ENCODE data around the gene ZNF436.
A peak's percentile ranks its signal among the peaks of the same experiment; 100 is the strongest.

The ZNF436 gene

DNA sequence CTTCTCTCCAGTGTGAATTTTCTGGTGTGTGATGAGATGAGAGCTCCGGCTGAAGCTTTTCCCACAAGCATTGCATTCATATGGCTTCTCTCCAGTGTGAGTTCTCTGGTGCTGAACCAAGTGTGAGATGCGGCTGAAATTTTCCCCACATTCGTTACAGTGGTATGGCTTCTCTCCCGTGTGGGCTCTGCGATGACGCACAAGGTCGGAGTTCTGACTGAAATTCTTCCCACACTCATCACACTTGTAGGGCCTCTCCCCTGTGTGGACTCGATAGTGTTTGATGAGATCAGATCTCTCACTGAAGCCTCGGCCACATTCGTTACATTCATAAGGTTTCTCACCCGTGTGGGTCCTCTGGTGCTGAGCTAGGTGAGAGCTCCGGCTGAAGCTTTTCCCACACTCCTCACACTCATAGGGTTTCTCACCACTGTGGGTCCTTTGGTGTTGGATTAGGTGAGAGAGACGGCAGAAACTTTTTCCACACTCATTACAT, 7.4 kb downstream of the ZNF436 start:
- no peak overlapping the region for H3K27ac Mint-ChIP-seq
- DNase-seq, result peak; percentile 6
- peaks cover 82% of the 10 kb centered on the region for H3K36me3 Mint-ChIP-seq (ENCODE audit: low read depth)
- ATAC-seq, result no peak
- no peak overlapping the region for H3K4me3 Mint-ChIP-seq
- H3K9me3 Mint-ChIP-seq, result peaks cover 48% of the 10 kb centered on the region
- no peaks in the 10 kb centered on the region for H3K27me3 Mint-ChIP-seq
- peaks cover 12% of the 10 kb centered on the region for H3K4me1 Mint-ChIP-seq

DNA sequence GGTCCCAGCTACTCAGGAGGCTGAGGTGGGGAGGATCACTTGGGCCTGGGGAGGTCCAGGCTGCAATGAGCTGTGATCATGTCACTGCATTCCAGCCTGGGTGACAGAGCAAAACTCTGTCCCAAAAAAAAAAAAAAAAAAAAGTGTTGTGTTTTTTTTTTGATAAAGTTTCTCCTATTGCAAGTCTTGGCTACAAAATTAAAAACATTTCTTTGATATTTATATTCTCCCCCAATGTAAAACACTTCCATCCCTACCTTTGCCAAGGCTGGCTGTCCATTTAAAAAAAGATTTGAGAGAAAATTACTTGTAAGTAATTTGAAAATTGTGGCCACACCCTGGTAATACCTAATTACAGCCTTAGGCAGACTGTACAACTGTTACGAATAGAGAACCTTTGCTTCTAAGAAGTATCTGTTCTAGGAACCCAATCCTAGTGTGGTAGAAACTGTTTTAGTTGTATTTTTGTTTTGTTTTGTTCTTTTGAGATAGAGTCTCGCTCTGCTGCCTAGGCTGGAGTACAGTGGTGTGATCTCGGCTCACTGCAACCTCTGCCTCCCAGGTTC, 11.2 kb downstream of the ZNF436 start:
- no peak for DNase-seq
- Mint-ChIP-seq H3K27ac (no peak overlapping the region), H3K27me3 (no peaks in the 10 kb centered on the region), H3K4me1 (peaks cover 5% of the 10 kb centered on the region), H3K36me3 (ENCODE audit: low read depth) (peaks cover 50% of the 10 kb centered on the region), H3K4me3 (no peak overlapping the region), H3K9me3 (peaks cover 39% of the 10 kb centered on the region)
- ATAC-seq, result no peak

DNA sequence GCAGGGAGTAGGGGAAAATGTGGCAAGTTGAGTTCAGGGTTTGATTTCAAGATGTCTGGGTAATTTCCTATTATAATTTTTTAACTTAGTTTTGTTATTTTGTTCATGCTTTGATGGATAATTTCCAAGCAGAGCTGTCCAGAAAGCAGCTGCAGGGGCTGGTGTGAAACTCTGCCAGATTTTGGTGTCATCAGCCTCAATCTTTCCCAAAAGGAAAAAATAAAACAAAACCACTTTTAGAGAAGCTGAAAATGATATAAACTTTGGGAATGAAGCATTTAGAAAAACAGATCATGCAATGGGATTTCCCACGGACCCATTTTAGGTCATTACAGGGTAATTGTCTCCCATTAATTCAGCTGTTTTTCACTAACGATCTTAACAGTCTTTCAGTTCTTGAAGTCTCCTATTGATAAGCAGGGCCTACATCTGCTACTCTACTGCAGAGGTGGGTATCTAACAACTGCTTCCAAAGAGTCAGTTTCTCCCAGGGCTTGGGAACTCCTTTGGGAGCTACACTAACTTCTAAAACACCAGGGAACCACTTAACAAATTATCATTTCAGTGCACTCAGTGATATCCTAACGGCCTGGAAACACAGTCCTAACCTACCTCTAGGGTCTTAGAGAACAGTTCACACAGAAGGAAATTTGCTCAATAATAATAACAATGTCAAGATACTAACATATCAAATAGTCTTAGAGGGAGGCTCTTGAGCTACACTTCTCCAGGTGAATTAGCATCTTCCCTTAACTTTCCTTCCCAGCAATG, 12.3 kb downstream of the ZNF436 start:
- no peak for ATAC-seq
- H3K9me3 Mint-ChIP-seq, result peaks cover 29% of the 10 kb centered on the region
- no peaks in the 10 kb centered on the region for H3K27me3 Mint-ChIP-seq

DNA sequence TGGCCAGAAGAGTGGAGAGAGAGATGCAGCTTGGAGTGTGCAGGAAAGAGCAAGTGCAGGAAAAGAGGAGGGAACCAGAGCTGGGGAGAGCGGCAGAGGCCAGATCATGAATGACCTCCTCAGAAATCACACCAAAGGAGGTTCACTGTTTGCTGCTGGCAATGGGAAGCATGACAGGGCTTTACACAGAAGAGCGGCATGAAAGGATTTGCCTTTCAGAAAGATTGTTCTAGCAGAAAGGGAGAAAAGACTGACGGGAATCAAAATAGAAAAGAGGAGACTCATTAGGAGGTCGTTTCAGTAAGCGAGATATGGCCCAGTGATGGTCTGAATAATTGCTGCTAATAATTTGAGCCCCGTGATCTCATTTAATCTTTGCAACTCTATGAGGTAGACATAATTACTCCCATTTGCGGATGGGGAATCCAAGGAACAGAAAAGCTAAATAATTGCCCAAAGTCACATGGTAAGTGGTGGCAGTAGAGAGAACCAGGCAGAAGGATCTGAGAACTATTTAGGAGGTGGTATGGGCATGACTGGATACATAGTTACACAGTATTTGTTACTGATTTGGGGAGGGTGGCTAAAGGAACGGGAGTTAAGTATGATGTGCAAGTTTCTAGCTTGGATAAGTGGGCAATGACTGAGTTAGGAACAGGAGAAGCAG, 13.0 kb downstream of the ZNF436 start:
- Mint-ChIP-seq H3K27ac (no peak overlapping the region), H3K4me3 (no peak overlapping the region), H3K36me3 (ENCODE audit: low read depth) (peaks cover 32% of the 10 kb centered on the region), H3K9me3 (peaks cover 24% of the 10 kb centered on the region), H3K27me3 (no peaks in the 10 kb centered on the region), H3K4me1 (peaks cover 5% of the 10 kb centered on the region)
- ATAC-seq, result no peak
- no peak for DNase-seq

More for the DNA sequence above, 12.3 kb downstream of the ZNF436 start:
- Mint-ChIP-seq H3K27ac (no peak overlapping the region), H3K4me3 (no peak overlapping the region), H3K4me1 (peaks cover 5% of the 10 kb centered on the region), H3K36me3 (ENCODE audit: low read depth) (peaks cover 39% of the 10 kb centered on the region)
- no peak for DNase-seq

DNA sequence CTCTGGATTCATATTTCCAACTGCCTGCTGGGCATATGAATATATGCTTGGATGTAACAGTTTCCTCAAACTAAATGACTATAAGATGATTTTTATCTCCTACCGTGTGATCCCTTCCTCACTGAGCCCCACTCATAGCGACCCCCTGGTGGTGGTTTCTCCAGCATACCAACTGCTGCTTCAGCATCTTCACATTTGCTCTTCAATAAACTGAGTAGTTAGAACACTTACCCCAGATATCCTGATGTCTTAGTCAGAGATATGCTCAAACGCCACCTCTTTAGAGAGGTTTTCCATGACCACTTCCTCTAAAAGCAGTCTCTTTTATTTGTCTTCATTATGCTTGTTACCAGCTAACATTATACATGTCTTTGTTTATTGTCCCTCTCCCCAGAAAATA, 15.4 kb downstream of the ZNF436 start:
- no peak overlapping the region for H3K4me3 Mint-ChIP-seq
- no peak for DNase-seq
- H3K4me1 Mint-ChIP-seq, result peaks cover 5% of the 10 kb centered on the region
- no peaks in the 10 kb centered on the region for H3K27me3 Mint-ChIP-seq
- H3K9me3 Mint-ChIP-seq, result peaks cover 4% of the 10 kb centered on the region
- peaks cover 9% of the 10 kb centered on the region for H3K36me3 Mint-ChIP-seq (ENCODE audit: low read depth)
- H3K27ac Mint-ChIP-seq, result no peak overlapping the region
- peak; percentile 43 for ATAC-seq

DNA sequence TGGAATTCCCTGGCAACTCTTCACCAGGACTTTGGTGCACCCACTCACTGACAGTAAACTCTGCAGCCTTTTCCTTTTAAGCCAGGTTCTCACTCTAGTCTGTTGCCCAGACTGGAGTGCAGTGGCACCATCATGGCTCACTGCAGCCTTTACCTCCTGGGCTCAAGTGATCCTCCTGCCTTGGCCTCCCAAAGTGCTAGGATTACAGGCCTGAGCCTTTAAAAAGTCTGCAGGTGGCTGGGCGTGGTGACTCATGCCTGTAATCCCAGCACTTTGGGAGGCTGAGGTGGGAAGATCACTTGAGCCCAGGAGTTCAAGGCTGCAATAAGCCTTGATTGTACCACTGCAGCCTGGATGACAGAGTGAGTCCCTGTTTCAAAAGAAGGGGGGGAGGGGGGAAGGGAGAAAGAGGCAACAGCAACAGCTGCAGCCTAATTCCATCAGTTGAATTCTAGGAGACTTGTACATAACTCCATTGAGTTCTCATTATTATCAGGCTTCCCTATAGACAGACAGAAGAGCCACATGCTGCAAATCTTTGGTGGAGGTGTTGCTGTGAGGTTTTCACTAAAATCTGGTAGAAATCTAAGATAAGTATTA, 17.4 kb downstream of the ZNF436 start:
- DNase-seq (no peak), ATAC-seq (no peak)
- H3K4me3 Mint-ChIP-seq, result no peak overlapping the region
- no peaks in the 10 kb centered on the region for H3K9me3 Mint-ChIP-seq
- no peaks in the 10 kb centered on the region for H3K27me3 Mint-ChIP-seq
- H3K36me3 Mint-ChIP-seq (ENCODE audit: low read depth), result no peaks in the 10 kb centered on the region
- H3K4me1 Mint-ChIP-seq, result peaks cover 5% of the 10 kb centered on the region
- no peak overlapping the region for H3K27ac Mint-ChIP-seq

DNA sequence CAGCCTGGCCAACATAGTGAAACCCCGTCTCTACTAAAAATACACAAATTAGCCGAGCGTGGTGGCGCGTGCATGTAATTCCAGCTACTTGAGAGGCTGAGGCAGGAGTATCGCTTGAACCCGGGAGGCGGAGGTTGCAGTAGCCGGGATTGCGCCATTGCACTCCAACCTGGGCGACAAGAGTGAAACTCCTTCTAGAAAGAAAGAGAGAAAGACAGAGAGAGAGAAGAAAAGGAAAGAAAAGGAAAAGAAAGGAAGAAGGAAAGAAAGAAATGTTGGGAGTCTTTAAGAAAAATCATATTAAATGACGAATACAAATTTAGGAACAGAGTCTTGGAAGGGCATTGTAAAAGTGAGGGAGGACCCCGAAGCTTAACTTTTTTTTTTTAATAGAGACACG, 23.7 kb downstream of the ZNF436 start:
- H3K36me3 Mint-ChIP-seq (ENCODE audit: low read depth), result peaks cover 20% of the 10 kb centered on the region
- ATAC-seq (no peak), DNase-seq (no peak)
- H3K4me3 Mint-ChIP-seq, result no peak overlapping the region
- H3K9me3 Mint-ChIP-seq, result no peaks in the 10 kb centered on the region
- no peaks in the 10 kb centered on the region for H3K27me3 Mint-ChIP-seq
- peaks cover 25% of the 10 kb centered on the region for H3K4me1 Mint-ChIP-seq
- no peak overlapping the region for H3K27ac Mint-ChIP-seq

DNA sequence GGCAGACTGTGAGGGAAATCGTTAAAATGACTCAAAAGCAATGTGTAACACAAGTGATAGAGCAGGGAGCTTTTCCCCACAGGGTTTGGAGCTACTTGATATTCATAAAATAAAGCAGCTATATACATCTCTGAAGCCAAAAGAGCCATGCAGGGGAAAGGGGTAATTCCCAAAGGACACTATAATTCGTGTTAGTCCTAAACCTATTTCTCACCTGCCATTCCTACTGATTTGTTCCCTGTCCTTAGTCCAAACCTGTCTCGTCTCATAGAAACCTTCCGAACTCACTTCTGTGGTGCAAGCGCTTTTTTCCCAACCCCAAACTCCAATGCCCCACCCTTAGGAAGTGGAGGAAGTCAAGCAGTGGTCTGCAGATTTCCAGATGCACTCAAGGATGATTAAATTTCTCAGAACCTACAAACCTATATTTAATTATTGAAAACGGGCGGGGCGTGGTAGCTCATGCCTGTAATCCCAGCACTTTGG, 24.6 kb downstream of the ZNF436 start:
- peaks cover 27% of the 10 kb centered on the region for H3K36me3 Mint-ChIP-seq (ENCODE audit: low read depth)
- ATAC-seq, result no peak
- no peaks in the 10 kb centered on the region for H3K9me3 Mint-ChIP-seq

DNA sequence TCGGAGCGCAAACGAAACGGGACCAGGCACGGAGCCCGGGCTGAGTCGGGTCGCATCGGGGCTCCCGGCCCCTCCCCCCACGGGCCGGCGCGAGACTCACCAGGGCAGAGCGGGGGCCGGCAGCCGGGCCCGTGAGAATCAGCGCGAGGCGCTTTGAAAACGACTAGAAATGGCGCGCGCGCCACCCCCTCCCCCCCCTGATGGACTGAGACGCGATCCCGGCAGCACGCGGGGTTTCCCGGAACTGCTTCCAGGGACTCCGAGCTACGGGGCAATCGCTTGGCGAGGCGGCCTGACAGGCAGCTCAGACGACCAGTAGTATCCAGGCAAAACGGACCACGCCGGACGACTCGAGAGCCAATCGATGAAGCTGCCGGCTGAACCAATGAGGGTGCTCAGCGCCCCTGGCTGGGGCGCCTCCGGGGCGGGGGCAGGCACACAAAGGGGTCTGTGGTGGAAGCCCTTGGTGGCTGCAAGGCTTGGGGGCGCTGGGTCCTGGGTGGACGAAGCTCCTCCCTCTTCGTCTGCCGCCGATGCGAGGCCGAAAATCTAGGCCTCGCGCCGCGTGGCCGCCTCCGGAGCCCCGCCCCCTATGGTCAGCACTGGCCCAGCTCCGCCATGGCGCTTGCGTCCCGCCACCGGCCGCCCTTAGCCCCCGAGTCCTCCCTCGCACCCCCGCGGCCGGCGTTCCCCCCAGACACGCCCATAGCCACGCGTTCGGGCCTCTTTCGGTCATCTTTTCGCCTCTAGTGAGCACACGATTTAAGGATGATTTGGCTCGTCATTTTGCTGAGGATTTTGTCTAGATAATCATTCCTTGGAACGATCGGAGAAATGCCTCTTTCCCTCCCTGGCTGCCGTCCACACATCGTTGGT, 25.3 kb downstream of the ZNF436 start, which contains the start of gene HNRNPR:
Gene HNRNPR (minus strand): TSS at position 174 of the 876 bp plus-strand sequence. CDS start 3,276 bp downstream, outside the sequence.
- H3K27ac Mint-ChIP-seq, result peak within 1 kb of the TSS; percentile 95
- H3K27me3 Mint-ChIP-seq, result no peaks in the 10 kb centered on the region
- peak; percentile 100 for DNase-seq
- peaks cover 40% of the 10 kb centered on the region for H3K4me1 Mint-ChIP-seq
- H3K4me3 Mint-ChIP-seq, result peak within 1 kb of the TSS; percentile 87
- peaks cover 33% of the 10 kb centered on the region for H3K36me3 Mint-ChIP-seq (ENCODE audit: low read depth)
- peak; percentile 97 for ATAC-seq
- H3K9me3 Mint-ChIP-seq, result no peaks in the 10 kb centered on the region

More for the DNA sequence above, 24.6 kb downstream of the ZNF436 start:
- Mint-ChIP-seq H3K27me3 (no peaks in the 10 kb centered on the region), H3K4me3 (peak overlapping the region; percentile 84), H3K4me1 (peaks cover 33% of the 10 kb centered on the region), H3K27ac (peak overlapping the region; percentile 94)
- no peak for DNase-seq

DNA sequence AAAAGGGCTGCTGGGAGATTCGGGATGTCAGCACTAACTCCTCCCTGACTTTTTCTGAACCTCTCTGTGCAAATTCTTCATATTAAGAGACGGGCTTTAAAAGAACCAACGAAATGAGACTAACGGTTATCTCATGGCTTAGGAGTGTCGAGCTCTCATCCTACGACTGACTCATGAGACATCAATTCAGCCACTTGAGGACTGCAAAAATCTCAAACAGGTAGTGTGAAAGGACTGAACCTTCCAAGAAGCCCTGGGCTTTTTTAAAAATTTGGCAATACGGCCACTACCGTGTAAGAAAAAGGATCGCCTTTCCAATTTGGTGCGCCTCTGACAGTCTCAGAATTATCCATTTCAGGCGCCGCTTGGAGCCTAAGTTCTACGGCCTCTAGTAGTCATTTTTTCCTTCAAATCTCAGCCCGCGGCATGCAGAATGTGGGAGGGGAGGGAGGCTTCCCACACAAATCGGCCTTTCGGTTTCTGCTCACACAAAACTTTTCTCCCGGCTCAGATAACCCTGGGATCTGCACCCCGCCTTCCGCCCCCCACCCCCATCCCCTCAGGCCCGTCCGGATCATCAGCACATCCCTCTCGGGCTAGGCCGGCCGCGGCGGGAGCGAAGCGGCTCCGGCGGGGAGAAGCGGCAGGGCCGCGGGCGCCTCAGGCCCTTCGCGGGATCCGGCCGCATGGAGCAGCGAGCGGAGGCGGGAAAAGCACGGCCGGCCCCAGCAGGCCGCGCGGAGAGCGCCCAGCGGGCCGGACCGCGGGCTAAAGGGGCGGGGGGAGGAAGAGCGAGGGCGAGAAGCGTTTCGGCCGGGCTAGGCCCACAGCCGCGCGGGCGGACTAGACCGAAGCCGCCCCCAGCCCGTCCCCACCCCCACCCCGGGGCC, 26.2 kb downstream of the ZNF436 start:
- Mint-ChIP-seq H3K9me3 (no peaks in the 10 kb centered on the region), H3K27ac (peak overlapping the region; percentile 95), H3K27me3 (no peaks in the 10 kb centered on the region), H3K36me3 (ENCODE audit: low read depth) (peaks cover 36% of the 10 kb centered on the region), H3K4me3 (peak overlapping the region; percentile 87), H3K4me1 (peaks cover 48% of the 10 kb centered on the region)
- peak; percentile 60 for DNase-seq
- peak; percentile 13 for ATAC-seq

DNA sequence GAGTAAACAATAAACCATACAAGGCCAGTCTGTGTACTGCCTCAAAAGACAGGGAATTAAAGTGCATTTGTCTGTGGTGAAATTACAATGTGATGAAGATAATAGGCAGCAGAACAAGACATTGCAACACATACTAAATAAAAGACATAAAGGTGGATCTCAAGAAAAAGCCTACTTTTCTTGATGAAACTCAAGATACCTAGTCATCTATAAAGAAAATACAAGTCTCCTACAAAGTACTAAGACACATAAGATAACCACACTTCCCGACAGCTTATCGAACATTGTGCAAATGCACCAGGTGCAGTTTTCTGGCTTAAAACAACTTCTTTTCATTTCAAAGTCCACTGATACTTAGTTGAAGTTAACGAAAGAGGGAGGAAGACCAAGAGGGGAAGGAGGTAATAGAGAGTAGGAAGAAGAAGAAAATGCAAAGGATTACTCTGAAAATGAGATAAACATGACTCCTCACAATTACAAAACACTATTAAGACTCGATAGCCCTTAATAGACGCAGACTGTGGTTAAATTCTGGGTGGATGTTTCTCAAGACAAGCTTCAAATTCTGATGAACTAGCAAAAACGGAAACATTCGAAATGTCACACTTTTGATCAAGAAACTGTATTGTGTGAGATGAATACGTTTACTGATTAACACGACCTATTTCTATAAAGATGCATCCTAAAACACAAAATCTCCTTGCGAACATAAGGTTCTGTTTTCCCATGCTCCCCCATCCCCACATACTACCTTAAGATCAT, 27.5 kb downstream of the ZNF436 start:
- ATAC-seq, result no peak
- DNase-seq, result no peak
- Mint-ChIP-seq H3K27ac (peak overlapping the region; percentile 95), H3K9me3 (no peaks in the 10 kb centered on the region), H3K36me3 (ENCODE audit: low read depth) (peaks cover 47% of the 10 kb centered on the region), H3K27me3 (no peaks in the 10 kb centered on the region), H3K4me3 (peak overlapping the region; percentile 87), H3K4me1 (peaks cover 59% of the 10 kb centered on the region)

DNA sequence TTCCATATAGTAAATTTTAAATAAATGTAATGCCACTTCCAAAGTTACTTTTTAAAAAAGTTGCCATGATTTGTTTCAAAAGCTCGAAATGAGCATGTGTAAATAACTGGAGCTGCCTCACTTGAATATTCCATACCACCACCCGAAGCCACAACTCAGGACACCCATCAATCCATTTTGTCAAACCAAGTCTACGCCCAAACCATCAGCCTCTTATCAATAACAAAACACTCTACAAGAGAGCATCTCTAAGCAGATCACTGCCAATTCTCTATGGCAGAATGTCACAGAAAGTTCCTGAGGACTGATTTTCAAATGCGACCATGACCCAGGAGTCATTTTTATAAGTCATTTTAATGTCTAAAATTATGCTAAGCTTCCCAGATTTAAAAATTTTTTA, 30.0 kb downstream of the ZNF436 start:
- Mint-ChIP-seq H3K9me3 (no peaks in the 10 kb centered on the region), H3K4me3 (peak overlapping the region; percentile 87), H3K27ac (peak overlapping the region; percentile 49), H3K4me1 (peaks cover 55% of the 10 kb centered on the region), H3K36me3 (ENCODE audit: low read depth) (peaks cover 59% of the 10 kb centered on the region), H3K27me3 (no peaks in the 10 kb centered on the region)
- DNase-seq (no peak), ATAC-seq (no peak)
